ENCODE results near the gene CCDC69. TPM values are rescaled to one million over a fixed set of nuclear protein-coding genes. Genes with fewer than 3 reads are reported as not detected.

CCDC69 gene
- total RNA-seq, 1 donor from 2014 or later = 0.78 TPM

DNA sequence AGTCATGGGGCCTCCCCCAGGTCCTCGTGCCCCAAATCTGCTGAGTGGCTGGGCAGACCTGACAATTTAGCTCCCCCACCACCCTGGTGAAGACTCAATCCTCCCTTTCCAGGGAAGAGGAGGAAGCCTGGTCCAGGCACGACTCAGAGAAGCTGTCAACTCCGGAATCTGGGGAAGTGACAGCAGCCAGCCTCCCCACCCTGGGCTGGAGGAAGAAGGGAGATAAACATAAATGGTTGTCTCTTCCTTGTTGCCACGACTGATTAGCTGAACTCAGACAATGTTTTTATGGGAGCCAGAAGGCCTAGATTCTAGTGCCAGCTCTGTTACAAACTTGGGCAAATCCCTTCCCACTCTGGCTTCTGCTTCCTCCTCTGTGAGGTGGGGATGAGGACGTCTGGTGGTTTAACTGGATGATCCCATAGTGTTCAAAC, 15.4 kb downstream of the CCDC69 start:
- no peak overlapping the region for H3K4me3 Mint-ChIP-seq (ENCODE audit: unreplicated experiment)
- no peaks in the 10 kb centered on the region for H3K36me3 Mint-ChIP-seq (ENCODE audit: unreplicated experiment)
- TF ChIP-seq, protein P1, sequence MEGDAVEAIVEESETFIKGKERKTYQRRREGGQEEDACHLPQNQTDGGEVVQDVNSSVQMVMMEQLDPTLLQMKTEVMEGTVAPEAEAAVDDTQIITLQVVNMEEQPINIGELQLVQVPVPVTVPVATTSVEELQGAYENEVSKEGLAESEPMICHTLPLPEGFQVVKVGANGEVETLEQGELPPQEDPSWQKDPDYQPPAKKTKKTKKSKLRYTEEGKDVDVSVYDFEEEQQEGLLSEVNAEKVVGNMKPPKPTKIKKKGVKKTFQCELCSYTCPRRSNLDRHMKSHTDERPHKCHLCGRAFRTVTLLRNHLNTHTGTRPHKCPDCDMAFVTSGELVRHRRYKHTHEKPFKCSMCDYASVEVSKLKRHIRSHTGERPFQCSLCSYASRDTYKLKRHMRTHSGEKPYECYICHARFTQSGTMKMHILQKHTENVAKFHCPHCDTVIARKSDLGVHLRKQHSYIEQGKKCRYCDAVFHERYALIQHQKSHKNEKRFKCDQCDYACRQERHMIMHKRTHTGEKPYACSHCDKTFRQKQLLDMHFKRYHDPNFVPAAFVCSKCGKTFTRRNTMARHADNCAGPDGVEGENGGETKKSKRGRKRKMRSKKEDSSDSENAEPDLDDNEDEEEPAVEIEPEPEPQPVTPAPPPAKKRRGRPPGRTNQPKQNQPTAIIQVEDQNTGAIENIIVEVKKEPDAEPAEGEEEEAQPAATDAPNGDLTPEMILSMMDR (IDR thresholded peaks at IDR 0.05) = no peak
- H3K9me3 Mint-ChIP-seq (ENCODE audit: unreplicated experiment) = no peaks in the 10 kb centered on the region
- no peak overlapping the region for H3K27ac Mint-ChIP-seq (ENCODE audit: unreplicated experiment)
- peak; percentile 46 for DNase-seq (ENCODE audit: extremely low spot score, unreplicated experiment)
- peaks cover 8% of the 10 kb centered on the region for H3K27me3 Mint-ChIP-seq (ENCODE audit: unreplicated experiment)
- H3K4me1 Mint-ChIP-seq (ENCODE audit: unreplicated experiment) = no peaks in the 10 kb centered on the region

DNA sequence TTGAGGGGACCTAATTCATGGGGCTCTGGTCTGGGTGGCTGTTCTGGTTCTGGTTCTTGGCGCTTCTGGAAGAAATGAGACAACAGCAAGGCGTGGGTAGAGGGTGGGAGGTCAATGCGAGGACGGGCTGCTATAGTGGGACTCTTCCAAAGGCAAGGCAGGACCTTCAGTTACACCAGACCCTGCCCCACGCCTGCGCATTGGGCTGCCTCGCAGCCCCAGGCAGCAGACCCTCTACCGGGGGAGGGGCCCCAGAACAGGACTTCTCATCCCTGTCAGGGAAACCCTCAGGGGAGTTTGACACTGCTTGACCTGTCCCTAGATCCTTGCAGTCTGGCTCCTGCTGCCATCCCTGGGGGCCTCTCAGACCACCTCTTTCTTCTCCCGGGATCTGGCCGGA, 18.5 kb downstream of the CCDC69 start:
- Mint-ChIP-seq H3K9me3 (ENCODE audit: unreplicated experiment) (no peaks in the 10 kb centered on the region), H3K27me3 (ENCODE audit: unreplicated experiment) (peaks cover 11% of the 10 kb centered on the region), H3K4me3 (ENCODE audit: unreplicated experiment) (no peak overlapping the region), H3K4me1 (ENCODE audit: unreplicated experiment) (no peaks in the 10 kb centered on the region), H3K36me3 (ENCODE audit: unreplicated experiment) (no peaks in the 10 kb centered on the region), H3K27ac (ENCODE audit: unreplicated experiment) (no peak overlapping the region)
- TF ChIP-seq, protein P1 (IDR thresholded peaks at IDR 0.05) = no peak
- peak; percentile 73 for DNase-seq (ENCODE audit: extremely low spot score, unreplicated experiment)

DNA sequence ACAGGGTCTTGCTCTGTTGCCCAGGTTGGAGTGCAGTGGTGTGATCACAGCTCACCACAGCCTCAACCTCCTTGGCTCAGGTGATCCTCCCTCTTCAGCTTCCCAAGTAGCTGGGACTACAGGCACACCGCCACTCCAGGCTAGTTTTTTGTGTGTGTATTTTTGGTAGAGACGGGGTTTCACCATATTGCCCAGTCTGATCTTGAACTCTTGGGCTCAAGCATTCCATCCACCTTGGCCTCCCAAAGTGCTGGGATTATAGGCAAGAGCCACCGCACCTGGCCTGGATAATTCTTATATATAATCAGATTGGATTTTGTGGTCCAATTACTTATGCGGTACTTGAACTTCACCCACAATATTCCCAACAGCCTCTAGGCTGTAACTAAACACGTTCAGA, 19.8 kb downstream of the CCDC69 start:
- H3K27me3 Mint-ChIP-seq (ENCODE audit: unreplicated experiment) = peaks cover 14% of the 10 kb centered on the region
- no peaks in the 10 kb centered on the region for H3K9me3 Mint-ChIP-seq (ENCODE audit: unreplicated experiment)
- DNase-seq (ENCODE audit: extremely low spot score, unreplicated experiment) = peak; percentile 40
- no peaks in the 10 kb centered on the region for H3K36me3 Mint-ChIP-seq (ENCODE audit: unreplicated experiment)
- TF ChIP-seq, protein P1 (IDR thresholded peaks at IDR 0.05) = no peak
- H3K27ac Mint-ChIP-seq (ENCODE audit: unreplicated experiment) = no peak overlapping the region
- H3K4me1 Mint-ChIP-seq (ENCODE audit: unreplicated experiment) = no peaks in the 10 kb centered on the region
- no peak overlapping the region for H3K4me3 Mint-ChIP-seq (ENCODE audit: unreplicated experiment)

- Mint-ChIP-seq H3K4me3 (ENCODE audit: unreplicated experiment) (no peak overlapping the region), H3K9me3 (ENCODE audit: unreplicated experiment) (no peaks in the 10 kb centered on the region), H3K4me1 (ENCODE audit: unreplicated experiment) (no peaks in the 10 kb centered on the region), H3K27me3 (ENCODE audit: unreplicated experiment) (peaks cover 21% of the 10 kb centered on the region), H3K36me3 (ENCODE audit: unreplicated experiment) (no peaks in the 10 kb centered on the region), H3K27ac (ENCODE audit: unreplicated experiment) (no peak overlapping the region)
- TF ChIP-seq, protein P1 (IDR thresholded peaks at IDR 0.05) = no peak
- DNase-seq (ENCODE audit: extremely low spot score, unreplicated experiment) = peak; percentile 38
These were observed 21.3 kb downstream of the CCDC69 start for GRCh38 chr5:151202381-151203139.

DNA sequence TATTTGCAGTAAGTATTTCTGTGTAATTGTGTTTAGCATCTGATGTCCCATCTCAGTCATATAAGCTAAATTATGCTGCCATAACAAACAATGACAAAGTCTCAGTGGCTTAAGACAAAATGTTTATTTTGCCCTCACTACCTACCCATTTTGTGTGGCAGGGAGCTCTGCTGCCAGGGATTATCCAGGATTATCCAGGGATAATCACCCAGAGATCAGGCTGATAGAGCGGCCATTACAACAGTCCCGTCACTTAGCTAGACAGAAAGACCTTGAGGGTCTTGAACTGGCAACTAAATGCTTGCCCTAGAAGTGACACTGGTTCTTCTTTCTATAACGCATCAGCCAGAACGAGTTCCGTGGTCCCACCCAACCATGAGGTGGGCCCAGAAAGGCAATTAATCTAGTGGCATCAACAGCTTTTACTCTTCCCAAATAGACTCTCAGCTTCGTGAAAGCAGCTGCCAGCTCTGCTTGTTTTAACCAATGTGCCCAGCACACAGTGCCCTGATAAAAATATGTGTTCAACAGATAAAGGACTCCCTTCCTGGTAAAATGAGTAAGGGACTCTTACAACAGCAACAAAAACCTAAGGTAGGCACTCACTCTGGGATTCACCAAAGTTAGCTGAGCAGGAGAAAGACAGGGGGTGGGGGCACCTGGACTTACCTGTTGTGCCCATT, 22.8 kb downstream of the CCDC69 start:
- DNase-seq (ENCODE audit: extremely low spot score, unreplicated experiment) = peak; percentile 19
- Mint-ChIP-seq H3K9me3 (ENCODE audit: unreplicated experiment) (no peaks in the 10 kb centered on the region), H3K4me1 (ENCODE audit: unreplicated experiment) (no peaks in the 10 kb centered on the region), H3K27me3 (ENCODE audit: unreplicated experiment) (peaks cover 20% of the 10 kb centered on the region), H3K4me3 (ENCODE audit: unreplicated experiment) (no peak overlapping the region), H3K36me3 (ENCODE audit: unreplicated experiment) (no peaks in the 10 kb centered on the region), H3K27ac (ENCODE audit: unreplicated experiment) (no peak overlapping the region)
- TF ChIP-seq, protein P1 (IDR thresholded peaks at IDR 0.05) = no peak
